Measurements from ENCODE around the gene NUDT12.

NUDT12 gene

GRCh38 chr5:103562453-103563157 lies at the start of gene NUDT12:
Gene NUDT12 (minus strand): TSS chr5:103562789. CDS start chr5:103560248, 2,541 bp downstream.
- DNase-seq: no peak

GRCh38 chr5:103607346-103607745 lies 44.8 kb upstream of the NUDT12 start:
- no peak for DNase-seq

- no peak for DNase-seq
Observed at GRCh38 chr5:103605277-103605676, 42.7 kb upstream of the NUDT12 start.

GRCh38 chr5:103602438-103602837 lies 39.8 kb upstream of the NUDT12 start:
- no peak for DNase-seq

- no peak for DNase-seq
Observed at GRCh38 chr5:103601314-103601713, 38.7 kb upstream of the NUDT12 start.

GRCh38 chr5:103600086-103600485 lies 37.5 kb upstream of the NUDT12 start:
- no peak for DNase-seq

GRCh38 chr5:103598997-103599566 lies 36.5 kb upstream of the NUDT12 start:
- no peak for DNase-seq

GRCh38 chr5:103590221-103590620 lies 27.6 kb upstream of the NUDT12 start:
- DNase-seq: no peak

- no peak for DNase-seq
Observed at GRCh38 chr5:103589776-103590175, 27.2 kb upstream of the NUDT12 start.

GRCh38 chr5:103589357-103589756 lies 26.8 kb upstream of the NUDT12 start:
- DNase-seq: no peak

GRCh38 chr5:103587185-103587748 lies 24.7 kb upstream of the NUDT12 start:
- no peak for DNase-seq

GRCh38 chr5:103582364-103582763 lies 19.8 kb upstream of the NUDT12 start:
- DNase-seq: no peak

GRCh38 chr5:103573411-103573810 lies 10.8 kb upstream of the NUDT12 start:
- DNase-seq: no peak

GRCh38 chr5:103572454-103572853 lies 9.9 kb upstream of the NUDT12 start:
- DNase-seq: no peak

- DNase-seq: no peak
Observed at GRCh38 chr5:103571730-103572129, 9.1 kb upstream of the NUDT12 start.

GRCh38 chr5:103569313-103570060 lies 6.9 kb upstream of the NUDT12 start:
- DNase-seq: no peak

- no peak for DNase-seq
Observed at GRCh38 chr5:103565719-103566118, 3.1 kb upstream of the NUDT12 start.

GRCh38 chr5:103561685-103562452 lies 720 bp downstream of the NUDT12 start:
- DNase-seq: no peak

- DNase-seq: no peak
Observed at GRCh38 chr5:103560826-103561225, 1.8 kb downstream of the NUDT12 start.

- DNase-seq: no peak
Observed at GRCh38 chr5:103546858-103547257, 15.7 kb downstream of the NUDT12 start.

- DNase-seq: no peak
Observed at GRCh38 chr5:103542441-103542840, 20.1 kb downstream of the NUDT12 start.

GRCh38 chr5:103541569-103541968 lies 21.0 kb downstream of the NUDT12 start:
- DNase-seq: no peak

- no peak for DNase-seq
Observed at GRCh38 chr5:103541114-103541513, 21.5 kb downstream of the NUDT12 start.
